Caco-2 (cell line): ENCODE results near the gene OR8H2. TPM values are rescaled to one million over a fixed set of nuclear protein-coding genes. Genes with fewer than 3 reads are reported as not detected.
A peak's percentile ranks its signal among the peaks of the same experiment; 100 is the strongest.
"Not testable (repeated sequence)": the region's sequence is repeated elsewhere in the genome, so short reads cannot be mapped to it uniquely, and the experiment has no call there.

ENCODE experiments used
- Bru-seq: library from RNA; stranded (reverse); fragments of 400-500 nt; gene quantifications from one replicate; lab custom pipeline; 2021; lab: Mats Ljungman, UMichigan
- BruChase-seq, 2 experiments: library from RNA; stranded (reverse); fragments of 400-500 nt; gene quantifications; one replicate each; lab custom pipeline; 2021; lab: Mats Ljungman, UMichigan
- BruUV-seq: library from RNA; stranded (reverse); fragments of 400-500 nt; replicated peaks from 2 replicates; lab custom pipeline; 2021; lab: Mats Ljungman, UMichigan
- CTCF ChIA-PET: fragments of 300-600 bp; sonication (Branson Sonifier 250); formaldehyde crosslinking; loops from one replicate; lab custom pipeline; 2022; ENCODE audit warnings: antibody characterized with exemption; lab: Charles Lee
- POLR2A ChIA-PET: fragments of 300-600 bp; sonication (Branson Sonifier 250); formaldehyde crosslinking; loops from one replicate; lab custom pipeline; 2022; ENCODE audit warnings: antibody characterized with exemption; lab: Charles Lee
- DNase-seq, 2 experiments: peaks; one replicate each; pipeline versions ENCODE4 v3.0.0 to v3.0.0-alpha.2; 2020 to 2022
- H3K27me3 ChIP-seq: replicated peaks from 2 replicates; pipeline ENCODE4 v1.6.0; 2011; ENCODE audit warnings: low read length; ENCODE audit not compliant: control insufficient read depth, insufficient read depth
- H3K36me3 ChIP-seq: 2 replicates; pipeline ENCODE4 v1.5.1; 2011; ENCODE audit warnings: low read length; ENCODE audit not compliant: control insufficient read depth, insufficient read depth
- H3K4me1 ChIP-seq: fragments of 250-450 bp; sonication (Bioruptor Pico); 2 replicates; pipeline ENCODE4 v1.5.1; 2020; ENCODE audit warnings: mild to moderate bottlenecking
- H3K4me3 ChIP-seq: 2 replicates; pipeline ENCODE4 v1.5.1; 2011; ENCODE audit warnings: low read depth, mild to moderate bottlenecking, control low read depth, low read length
- H3K9me3 ChIP-seq: fragments of 250-450 bp; sonication (Bioruptor Pico); 2 replicates; pipeline ENCODE4 v1.5.1; 2020; ENCODE audit warnings: mild to moderate bottlenecking, moderate library complexity
- H3K27ac Mint-ChIP-seq: one replicate; pipeline ENCODE4 v1.8.0; 2022; ENCODE audit warnings: mixed read lengths; ENCODE audit not compliant: unreplicated experiment
- H3K27me3 Mint-ChIP-seq: one replicate; pipeline ENCODE4 v1.8.0; 2022; ENCODE audit warnings: mixed read lengths; ENCODE audit not compliant: insufficient read depth, unreplicated experiment
- H3K36me3 Mint-ChIP-seq: one replicate; pipeline ENCODE4 v1.8.0; 2022; ENCODE audit warnings: mild to moderate bottlenecking, mixed read lengths; ENCODE audit not compliant: insufficient read depth, unreplicated experiment
- H3K4me1 Mint-ChIP-seq: one replicate; pipeline ENCODE4 v1.8.0; 2022; ENCODE audit warnings: low read depth, mixed read lengths; ENCODE audit not compliant: unreplicated experiment
- H3K4me3 Mint-ChIP-seq: one replicate; pipeline ENCODE4 v1.8.0; 2022; ENCODE audit warnings: mild to moderate bottlenecking, moderate library complexity, mixed read lengths; ENCODE audit not compliant: unreplicated experiment
- H3K9me3 Mint-ChIP-seq: one replicate; pipeline ENCODE4 v1.8.0; 2022; ENCODE audit warnings: mixed read lengths; ENCODE audit not compliant: unreplicated experiment
- intact Hi-C: fragments of 100-400 bp; cut with micrococcal nuclease; formaldehyde crosslinking; loops from one replicate; pipeline ENCODE4 v1.10.0; 2022; ENCODE audit not compliant: unreplicated experiment
- long read RNA-seq: library from polyadenylated mRNA; stranded (forward); transcript quantifications from one replicate; pipeline ENCODE4 v2.0.0, GENCODE V29; 2022
- total RNA-seq: library from RNA; stranded (reverse); gene quantifications from 2 replicates; pipeline ENCODE4 v1.2.3, GENCODE V29; 2022
- TF ChIP-seq, protein P1 (sequence below), 2 experiments: fragments of 200-600 bp in 1 of 2; IDR thresholded peaks; 1 replicate in 1 of 2; 2 replicates in 1 of 2; pipeline versions ENCODE4 v1.5.1 to v1.8.0; 2011 to 2022; ENCODE audit warnings: antibody characterized with exemption in 1 of 2, control low read depth in 1 of 2, inconsistent platforms in 1 of 2, low read depth in 1 of 2, low read length in 1 of 2, mild to moderate bottlenecking in 1 of 2, moderate library complexity in 1 of 2; ENCODE audit not compliant: insufficient read depth in 1 of 2, severe bottlenecking in 1 of 2, unreplicated experiment in 1 of 2

The OR8H2 gene, protein sequence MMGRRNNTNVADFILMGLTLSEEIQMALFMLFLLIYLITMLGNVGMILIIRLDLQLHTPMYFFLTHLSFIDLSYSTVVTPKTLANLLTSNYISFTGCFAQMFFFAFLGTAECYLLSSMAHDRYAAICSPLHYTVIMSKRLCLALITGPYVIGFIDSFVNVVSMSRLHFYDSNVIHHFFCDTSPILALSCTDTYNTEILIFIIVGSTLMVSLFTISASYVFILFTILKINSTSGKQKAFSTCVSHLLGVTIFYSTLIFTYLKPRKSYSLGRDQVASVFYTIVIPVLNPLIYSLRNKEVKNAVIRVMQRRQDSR
- total RNA-seq: not detected in 2 replicates
- not detected for Bru-seq, nascent RNA
- not detected for BruChase-seq, experiment 1, labeled RNA remaining after a 2-hour chase
- BruChase-seq, experiment 2, labeled RNA remaining after a 6-hour chase: not detected
- long read RNA-seq: 0 reads

DNA sequence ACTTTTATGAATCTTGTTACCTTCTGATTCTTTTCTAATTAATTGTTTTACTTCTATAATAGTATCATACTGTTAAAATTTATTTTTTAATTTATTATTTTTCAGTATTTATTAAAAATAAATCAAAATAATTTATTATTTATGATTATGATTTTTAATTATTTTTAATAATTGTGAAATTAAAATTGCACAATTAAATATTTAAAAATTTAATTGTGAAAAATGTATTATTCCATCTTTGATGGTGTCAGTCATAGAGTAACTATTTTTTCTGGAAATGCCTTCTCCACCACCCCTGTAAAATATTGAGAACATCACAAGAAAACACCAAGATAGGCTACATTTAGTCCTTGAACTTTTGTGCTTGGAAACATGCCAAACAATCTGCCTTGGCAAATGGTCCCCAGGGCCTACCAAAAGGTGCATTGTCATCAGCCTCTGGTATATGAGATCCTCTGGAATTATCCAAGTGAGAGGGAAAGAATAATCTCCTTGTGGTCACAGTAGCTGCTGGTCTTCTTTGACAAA lies at the start of gene OR8H2:
OR8H2 (plus strand) TSS at position 478 of the 528 bp plus-strand sequence. CDS start 1,356 bp downstream, outside the sequence.
- H3K27me3 Mint-ChIP-seq: no peaks in the 10 kb centered on the region
- H3K4me1 Mint-ChIP-seq: no peaks in the 10 kb centered on the region
- H3K4me3 ChIP-seq: no peak within 1 kb of the TSS
- ChIA-PET POLR2A (no interaction called here), CTCF (no interaction called here)
- no peak for DNase-seq
- H3K4me3 Mint-ChIP-seq: no peak within 1 kb of the TSS
- no peaks in the 10 kb centered on the region for H3K36me3 ChIP-seq
- H3K9me3 ChIP-seq: no peaks in the 10 kb centered on the region
- H3K36me3 Mint-ChIP-seq: no peaks in the 10 kb centered on the region
- no TSS peak for BruUV-seq
- TF ChIP-seq, protein P1, sequence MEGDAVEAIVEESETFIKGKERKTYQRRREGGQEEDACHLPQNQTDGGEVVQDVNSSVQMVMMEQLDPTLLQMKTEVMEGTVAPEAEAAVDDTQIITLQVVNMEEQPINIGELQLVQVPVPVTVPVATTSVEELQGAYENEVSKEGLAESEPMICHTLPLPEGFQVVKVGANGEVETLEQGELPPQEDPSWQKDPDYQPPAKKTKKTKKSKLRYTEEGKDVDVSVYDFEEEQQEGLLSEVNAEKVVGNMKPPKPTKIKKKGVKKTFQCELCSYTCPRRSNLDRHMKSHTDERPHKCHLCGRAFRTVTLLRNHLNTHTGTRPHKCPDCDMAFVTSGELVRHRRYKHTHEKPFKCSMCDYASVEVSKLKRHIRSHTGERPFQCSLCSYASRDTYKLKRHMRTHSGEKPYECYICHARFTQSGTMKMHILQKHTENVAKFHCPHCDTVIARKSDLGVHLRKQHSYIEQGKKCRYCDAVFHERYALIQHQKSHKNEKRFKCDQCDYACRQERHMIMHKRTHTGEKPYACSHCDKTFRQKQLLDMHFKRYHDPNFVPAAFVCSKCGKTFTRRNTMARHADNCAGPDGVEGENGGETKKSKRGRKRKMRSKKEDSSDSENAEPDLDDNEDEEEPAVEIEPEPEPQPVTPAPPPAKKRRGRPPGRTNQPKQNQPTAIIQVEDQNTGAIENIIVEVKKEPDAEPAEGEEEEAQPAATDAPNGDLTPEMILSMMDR (IDR thresholded peaks at IDR 0.05; ENCODE audit: insufficient read depth in 1 of 2, low read depth in 1 of 2, low read length in 1 of 2, severe bottlenecking in 1 of 2, unreplicated experiment in 1 of 2): no peak
- H3K9me3 Mint-ChIP-seq: no peaks in the 10 kb centered on the region
- H3K27ac Mint-ChIP-seq: no peak within 1 kb of the TSS
- H3K27me3 ChIP-seq: no peaks in the 10 kb centered on the region
- no peaks in the 10 kb centered on the region for H3K4me1 ChIP-seq
- intact Hi-C loops: no loop called here

DNA sequence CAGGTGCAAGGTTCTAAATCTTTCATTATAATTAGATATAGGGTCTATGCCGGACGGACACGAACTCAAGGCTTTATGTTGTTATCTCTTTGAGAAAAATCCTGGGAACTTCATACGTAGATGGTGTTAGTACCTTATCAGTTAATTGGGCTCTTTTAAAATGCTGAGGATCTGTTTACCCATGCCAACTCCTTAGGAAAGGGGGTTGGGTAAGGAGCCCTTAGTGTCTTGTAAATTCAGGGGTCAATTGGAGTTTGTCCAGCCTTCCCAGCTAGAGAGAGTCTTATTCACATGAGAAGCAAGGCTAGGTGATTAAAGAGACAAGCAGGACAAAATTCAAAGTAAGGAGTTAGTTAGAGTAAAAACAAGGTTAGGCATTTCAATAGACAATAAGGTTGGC lies 47.1 kb upstream of the OR8H2 start:
- H3K4me1 Mint-ChIP-seq: peaks cover 50% of the 10 kb centered on the region
- H3K27ac Mint-ChIP-seq: peak overlapping the region; percentile 86
- BruUV-seq, H3K27me3 ChIP-seq, DNase-seq, H3K27me3 Mint-ChIP-seq, CTCF ChIA-PET, H3K9me3 ChIP-seq, POLR2A ChIA-PET, H3K36me3 ChIP-seq, H3K4me3 ChIP-seq: not testable (repeated sequence)
- H3K4me3 Mint-ChIP-seq: peak overlapping the region; percentile 13
- peaks cover 23% of the 10 kb centered on the region for H3K9me3 Mint-ChIP-seq
- peaks cover 14% of the 10 kb centered on the region for H3K36me3 Mint-ChIP-seq
- H3K4me1 ChIP-seq: peaks cover 43% of the 10 kb centered on the region
- intact Hi-C loops: loop anchor here (5.0 kb wide), 1 partner anchor 49 kb away; no protein-coding TSS in a partner anchor

DNA sequence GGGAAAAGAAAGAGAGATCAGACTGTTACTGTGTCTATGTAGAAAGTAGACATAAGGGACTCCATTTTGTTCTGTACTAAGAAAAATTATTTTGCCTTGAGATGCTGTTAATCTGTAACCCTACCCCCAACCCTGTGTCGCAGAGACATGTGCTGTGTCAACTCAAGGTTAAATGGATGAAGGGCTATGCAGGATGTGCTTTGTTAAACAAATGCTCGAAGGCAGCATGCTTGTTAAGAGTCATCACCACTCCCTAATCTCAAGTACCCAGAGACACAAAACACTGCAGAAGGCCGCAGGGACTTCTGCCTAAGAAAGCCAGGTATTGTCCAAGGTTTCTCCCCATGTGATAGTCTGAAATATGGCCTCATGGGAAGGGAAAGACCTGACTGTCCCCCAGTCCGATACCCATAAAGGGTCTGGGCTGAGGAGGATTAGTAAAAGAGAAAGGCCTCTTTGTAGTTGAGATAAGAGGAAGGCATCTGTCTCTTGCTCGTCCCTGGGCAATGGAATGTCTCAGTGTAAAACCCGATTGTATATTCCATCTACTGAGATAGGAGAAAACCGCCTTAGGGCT lies 45.7 kb upstream of the OR8H2 start:
- intact Hi-C loops: loop anchor here (1.0 to 5.0 kb wide), 5 partner anchors 9 to 101 kb away; no protein-coding TSS in a partner anchor
- POLR2A ChIA-PET, H3K9me3 ChIP-seq, H3K36me3 ChIP-seq, H3K27me3 Mint-ChIP-seq, BruUV-seq, H3K4me3 ChIP-seq, CTCF ChIA-PET, H3K27me3 ChIP-seq, H3K9me3 Mint-ChIP-seq: not testable (repeated sequence)
- H3K4me3 Mint-ChIP-seq: peak overlapping the region; percentile 24
- H3K27ac Mint-ChIP-seq: peak overlapping the region; percentile 86
- peaks cover 14% of the 10 kb centered on the region for H3K36me3 Mint-ChIP-seq
- H3K4me1 Mint-ChIP-seq: peaks cover 39% of the 10 kb centered on the region
- peaks cover 45% of the 10 kb centered on the region for H3K4me1 ChIP-seq
- DNase-seq: peak; percentile 81 to 83

DNA sequence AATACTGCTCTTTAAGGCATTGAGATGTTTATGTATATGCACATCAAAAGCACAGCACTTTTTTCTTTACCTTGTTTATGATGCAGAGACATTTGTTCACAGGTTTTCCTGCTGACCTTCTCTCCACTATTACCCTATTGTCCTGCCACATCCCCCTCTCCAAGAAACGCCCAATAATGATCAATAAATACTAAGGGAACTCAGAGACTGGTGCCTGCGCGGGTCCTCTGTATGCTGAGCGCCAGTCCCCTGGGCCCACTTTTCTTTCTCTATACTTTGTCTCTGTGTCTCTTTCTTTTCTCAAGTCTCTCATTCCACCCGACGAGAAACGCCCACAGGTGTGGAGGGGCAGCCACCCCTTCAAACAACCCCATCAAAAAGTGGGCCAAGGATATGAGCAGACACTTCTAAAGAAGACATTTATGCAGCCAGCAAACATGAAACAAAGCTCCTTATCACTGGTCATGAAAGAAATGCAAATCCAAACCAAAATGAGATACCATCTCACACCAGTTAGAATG lies 45.2 kb upstream of the OR8H2 start:
- H3K9me3 ChIP-seq, POLR2A ChIA-PET, H3K36me3 ChIP-seq, H3K9me3 Mint-ChIP-seq, CTCF ChIA-PET, H3K27me3 ChIP-seq, H3K27me3 Mint-ChIP-seq, H3K4me3 ChIP-seq: not testable (repeated sequence)
- intact Hi-C loops: loop anchor here (1.0 to 5.0 kb wide), 5 partner anchors 8 to 102 kb away; no protein-coding TSS in a partner anchor
- H3K4me3 Mint-ChIP-seq: peak overlapping the region; percentile 24
- H3K36me3 Mint-ChIP-seq: peaks cover 14% of the 10 kb centered on the region
- DNase-seq: peak; percentile 52 to 64
- peak overlapping the region; percentile 86 for H3K27ac Mint-ChIP-seq
- TSS peak; percentile 55 for BruUV-seq
- H3K4me1 Mint-ChIP-seq: peaks cover 39% of the 10 kb centered on the region
- peaks cover 45% of the 10 kb centered on the region for H3K4me1 ChIP-seq
